HG02981 (cell line): ENCODE data around the gene CELSR1.
"Not testable (repeated sequence)": the region's sequence is repeated elsewhere in the genome, so short reads cannot be mapped to it uniquely, and the experiment has no call there.

ENCODE experiments used
- ATAC-seq: cut with Tn5 transposase; IDR thresholded peaks from one replicate; pipeline ENCODE4 v1.9.1; 2021; ENCODE audit warnings: mild to moderate bottlenecking, moderate library complexity; ENCODE audit not compliant: unreplicated experiment

CELSR1 gene

DNA sequence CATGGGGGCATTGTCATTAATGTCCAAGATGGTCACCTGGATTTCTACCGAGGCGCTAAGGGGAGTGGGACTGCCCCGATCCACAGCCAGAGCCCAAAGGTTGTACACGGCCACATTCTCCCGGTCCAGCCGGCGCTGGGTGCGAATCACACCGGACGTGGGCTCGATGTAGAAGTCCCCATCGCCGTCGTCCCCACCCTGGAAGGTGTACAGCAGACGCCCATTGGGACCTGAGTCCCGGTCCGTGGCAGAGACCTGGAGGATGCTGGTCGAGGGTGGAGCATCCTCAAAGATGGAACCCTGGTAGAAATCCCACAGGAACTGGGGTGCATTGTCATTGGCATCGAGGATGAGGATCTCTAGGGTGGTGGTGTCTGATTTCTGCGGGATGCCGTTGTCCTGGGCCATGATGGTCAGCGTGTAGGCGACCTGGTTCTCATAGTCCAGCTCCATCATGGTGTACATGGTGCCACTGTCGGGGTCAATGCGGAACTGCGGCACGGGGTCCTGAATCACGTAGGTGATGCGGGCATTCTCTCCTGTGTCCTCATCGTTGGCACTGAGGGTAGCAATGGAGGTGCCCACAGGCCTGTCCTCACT is 3.1 kb downstream of the CELSR1 start:
- ATAC-seq: no peak

DNA sequence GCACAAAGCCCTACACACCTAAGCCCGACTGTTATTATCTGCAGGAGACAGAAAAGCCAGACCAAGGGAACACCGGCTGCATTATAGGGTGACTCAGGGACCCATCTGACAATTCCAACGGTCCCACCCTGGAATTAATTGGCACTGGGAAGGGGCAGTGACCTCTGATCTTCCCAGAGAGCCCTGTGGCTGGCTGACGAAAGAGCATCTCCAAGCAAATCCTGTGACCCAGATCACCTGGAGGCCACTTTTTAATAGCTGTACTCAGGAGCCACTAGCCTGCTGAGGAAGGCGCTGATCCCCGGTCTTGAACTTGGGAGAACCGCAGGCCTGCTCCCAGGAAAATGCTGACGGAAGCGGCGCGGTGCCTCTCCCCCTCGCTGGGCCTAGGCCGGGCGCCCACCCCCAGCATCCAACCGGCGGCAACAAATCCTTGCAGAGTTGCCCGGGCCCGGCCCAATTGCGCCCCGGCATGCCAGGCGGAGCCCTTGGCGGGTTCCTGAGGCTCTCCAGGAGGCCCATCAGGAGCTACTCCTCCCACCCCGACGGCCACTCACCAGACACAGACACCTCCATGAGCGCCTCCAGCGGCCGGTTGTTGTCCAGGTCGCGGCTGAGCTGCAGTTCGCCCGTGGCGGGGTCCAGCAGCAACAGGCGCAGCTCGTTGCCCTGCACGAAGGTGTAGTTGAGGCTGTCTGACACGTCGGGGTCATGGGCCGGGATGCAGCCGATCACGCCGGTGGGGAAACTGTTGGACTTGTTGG is 4.2 kb downstream of the CELSR1 start:
- ATAC-seq: no peak

DNA sequence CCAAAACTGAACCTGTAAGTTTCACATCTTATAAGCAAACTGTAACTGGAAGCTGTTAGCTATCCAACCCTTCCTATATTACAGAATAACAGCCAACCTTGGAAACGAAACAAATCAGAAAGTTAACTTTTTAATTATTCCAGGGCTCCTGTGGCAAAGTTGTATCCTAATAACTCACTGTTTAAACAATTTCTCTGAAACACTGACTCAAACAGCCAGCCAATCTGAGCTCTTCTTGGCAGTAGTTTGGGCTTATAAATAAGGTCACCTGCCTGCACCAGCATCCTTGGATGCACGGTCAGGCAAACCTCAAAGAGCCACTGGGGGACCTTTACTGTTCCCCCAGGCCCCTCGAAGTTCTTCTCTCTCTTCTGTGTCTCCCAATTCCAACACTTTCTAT is 5.0 kb downstream of the CELSR1 start:
- ATAC-seq: no peak

DNA sequence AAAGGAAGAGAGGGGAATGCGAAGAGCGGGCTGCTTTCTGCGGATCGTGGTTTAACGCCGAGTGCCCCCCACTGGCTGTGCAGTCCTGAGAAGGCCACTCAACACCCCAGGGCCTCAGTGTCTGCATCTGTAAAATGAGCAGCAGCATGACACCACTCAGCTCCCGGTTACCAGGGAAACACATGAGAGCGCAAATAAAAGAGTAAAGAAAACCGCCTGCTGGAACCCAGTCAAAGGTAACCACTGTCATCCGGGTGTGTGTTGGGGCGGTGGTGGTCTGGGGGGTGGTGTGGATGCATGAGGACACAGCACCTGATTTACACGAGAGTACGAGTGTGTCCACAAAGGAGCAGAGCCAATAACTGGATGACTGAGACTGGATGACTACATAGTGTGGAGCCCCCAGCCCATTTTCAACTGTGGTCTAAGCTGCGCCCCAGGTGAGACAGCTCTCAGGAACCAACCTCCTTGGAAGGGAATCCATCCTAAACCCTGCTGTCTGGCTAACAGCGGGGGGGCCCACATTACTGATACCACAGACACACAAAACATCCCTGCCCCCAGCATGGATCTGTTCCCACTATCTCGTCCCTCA is 5.7 kb downstream of the CELSR1 start:
- ATAC-seq: no peak

GRCh38 chr22:46528121-46528610 is 9.3 kb downstream of the CELSR1 start:
- no peak for ATAC-seq

- no peak for ATAC-seq
These were observed 11.1 kb downstream of the CELSR1 start for GRCh38 chr22:46526244-46526839.

GRCh38 chr22:46525389-46526243 is 11.8 kb downstream of the CELSR1 start:
- no peak for ATAC-seq

GRCh38 chr22:46524203-46524740 is 13.1 kb downstream of the CELSR1 start:
- no peak for ATAC-seq

GRCh38 chr22:46522797-46523196 is 14.6 kb downstream of the CELSR1 start:
- ATAC-seq: no peak

- ATAC-seq: no peak
These were observed 15.4 kb downstream of the CELSR1 start for GRCh38 chr22:46521994-46522393.

GRCh38 chr22:46520880-46521279 is 16.5 kb downstream of the CELSR1 start:
- no peak for ATAC-seq

GRCh38 chr22:46519377-46519776 is 18.0 kb downstream of the CELSR1 start:
- ATAC-seq: no peak

GRCh38 chr22:46518542-46519325 is 18.7 kb downstream of the CELSR1 start:
- ATAC-seq: no peak

- ATAC-seq: no peak
These were observed 19.4 kb downstream of the CELSR1 start for GRCh38 chr22:46518038-46518437.

DNA sequence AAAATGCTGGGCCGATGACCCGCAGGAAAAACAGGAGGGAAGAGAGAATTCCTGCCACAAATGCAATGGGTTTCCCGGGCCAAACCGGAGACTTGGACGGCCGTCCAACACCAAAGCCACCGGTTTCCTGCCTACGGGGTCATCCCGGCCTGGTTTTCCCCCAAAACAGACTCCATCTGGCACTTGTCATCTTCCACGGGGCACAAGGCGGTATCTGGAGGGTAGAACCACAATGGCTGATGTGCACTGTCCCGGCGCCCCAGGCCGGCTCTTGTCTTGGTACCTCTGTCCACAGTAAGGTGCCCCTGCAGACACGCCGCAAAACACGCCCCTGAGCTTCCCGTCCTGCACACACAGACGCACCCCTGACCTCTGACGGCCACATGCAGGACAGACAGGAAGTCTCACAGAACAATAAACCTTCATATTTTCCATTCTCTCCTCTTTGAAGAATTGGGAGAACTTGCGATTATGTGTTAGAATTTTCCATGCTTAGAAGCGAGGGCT is 20.1 kb downstream of the CELSR1 start:
- ATAC-seq: no peak

DNA sequence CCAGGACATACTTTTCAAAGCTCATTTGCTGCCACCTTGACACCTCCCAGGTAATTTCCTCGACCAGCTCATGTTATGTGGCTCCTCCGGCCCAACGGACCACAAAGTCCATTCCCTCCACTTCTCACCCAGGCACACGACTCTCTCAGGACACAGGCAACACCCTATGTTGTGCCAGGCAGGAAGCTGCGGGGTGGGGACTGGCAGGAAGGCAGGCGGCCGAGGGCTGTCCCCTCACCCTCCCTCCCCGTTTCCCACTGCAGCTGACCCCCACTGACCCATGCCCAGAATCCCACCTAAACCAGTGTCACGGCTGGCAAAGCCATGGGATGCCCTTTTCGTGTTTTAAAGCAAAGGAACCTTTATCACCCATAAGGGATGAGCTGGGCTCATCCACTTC is 20.8 kb downstream of the CELSR1 start:
- ATAC-seq: no peak

GRCh38 chr22:46516112-46516487 is 21.3 kb downstream of the CELSR1 start:
- not testable (repeated sequence) for ATAC-seq

DNA sequence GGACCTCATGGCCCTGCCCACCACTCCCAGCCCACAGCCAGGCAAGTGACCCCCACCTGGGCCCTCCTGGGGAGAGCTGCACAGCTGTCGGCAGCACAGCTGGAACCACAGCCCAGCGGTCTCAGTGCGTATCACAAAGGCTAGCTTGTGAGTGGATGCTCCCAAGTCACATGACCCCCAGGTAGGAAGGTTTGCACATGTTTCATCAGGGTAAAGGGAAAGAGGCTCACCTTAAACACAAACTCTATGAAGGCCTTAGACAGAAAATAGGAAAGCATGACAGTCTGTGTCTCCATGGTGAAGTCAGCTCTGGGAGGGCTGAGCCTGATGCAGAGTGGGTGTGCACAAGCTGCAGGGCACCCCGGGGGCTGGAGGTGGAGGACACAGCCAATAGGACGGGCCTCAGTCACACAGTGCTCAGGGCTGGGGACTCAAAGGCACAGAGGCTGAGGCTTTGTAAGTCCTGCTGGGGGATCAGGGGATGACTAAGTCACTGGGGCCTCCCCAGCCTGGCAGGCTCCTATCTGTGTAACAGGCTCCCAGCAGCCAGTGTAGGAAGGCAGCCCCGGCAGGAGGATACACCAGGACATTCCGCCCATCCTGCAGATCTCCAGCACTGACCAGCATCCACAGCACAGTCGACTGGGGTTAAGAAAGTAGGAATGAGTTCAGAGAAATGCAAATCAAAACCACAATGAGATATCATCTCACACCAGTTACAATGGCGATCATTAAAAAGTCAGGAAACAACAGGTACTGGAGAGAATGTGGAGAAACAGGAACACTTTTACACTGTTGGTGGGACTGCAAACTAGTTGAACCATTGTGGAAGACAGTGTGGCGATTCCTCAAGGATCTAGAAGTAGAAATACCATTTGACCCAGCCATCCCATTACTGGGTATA is 22.0 kb downstream of the CELSR1 start:
- ATAC-seq: no peak
